GM19463 (cell line): Measurements from ENCODE around the gene ACTL6B.

Experiments
- ATAC-seq: cut with Tn5 transposase; IDR thresholded peaks from one replicate; pipeline ENCODE4 v1.9.1; 2021; ENCODE audit warnings: mild to moderate bottlenecking, moderate library complexity; ENCODE audit not compliant: unreplicated experiment

ACTL6B gene

GRCh38 chr7:100683659-100684533, 27.6 kb upstream of the ACTL6B start:
- ATAC-seq = no peak

DNA sequence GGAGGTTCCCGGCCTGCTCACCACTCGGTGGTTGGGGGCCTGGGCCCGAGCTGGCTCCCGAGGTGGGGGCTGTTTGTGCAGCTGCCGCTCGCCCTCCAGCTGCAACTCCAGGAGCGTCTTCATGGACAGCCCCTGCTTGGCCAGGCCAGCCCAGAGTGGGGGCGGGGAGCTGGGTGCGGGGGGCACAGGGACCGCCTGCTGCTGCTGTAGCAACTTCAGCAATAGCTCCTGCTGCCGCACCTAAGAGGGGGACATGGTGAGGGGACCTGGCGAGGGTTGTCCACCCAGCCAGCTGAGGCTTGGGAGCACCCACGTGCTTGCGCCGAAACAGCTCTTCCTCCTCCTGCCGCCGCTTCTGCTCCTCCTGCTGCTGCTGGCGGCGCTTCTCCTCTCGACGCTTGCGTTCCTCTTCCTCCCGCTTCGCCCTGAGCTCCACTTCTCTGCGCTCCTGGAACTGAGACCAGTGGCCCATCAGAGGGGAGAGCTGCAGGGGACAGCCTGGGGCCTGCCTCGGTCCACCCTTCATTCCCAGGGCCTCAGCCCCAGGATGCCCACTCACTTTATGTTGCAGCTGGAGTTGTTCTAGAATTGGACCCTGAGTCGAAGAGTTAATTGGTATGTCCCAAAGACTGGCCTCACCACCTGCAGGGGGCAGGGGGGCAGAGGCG, 26.9 kb upstream of the ACTL6B start:
- ATAC-seq = no peak

GRCh38 chr7:100682228-100682741, 26.0 kb upstream of the ACTL6B start:
- no peak for ATAC-seq

DNA sequence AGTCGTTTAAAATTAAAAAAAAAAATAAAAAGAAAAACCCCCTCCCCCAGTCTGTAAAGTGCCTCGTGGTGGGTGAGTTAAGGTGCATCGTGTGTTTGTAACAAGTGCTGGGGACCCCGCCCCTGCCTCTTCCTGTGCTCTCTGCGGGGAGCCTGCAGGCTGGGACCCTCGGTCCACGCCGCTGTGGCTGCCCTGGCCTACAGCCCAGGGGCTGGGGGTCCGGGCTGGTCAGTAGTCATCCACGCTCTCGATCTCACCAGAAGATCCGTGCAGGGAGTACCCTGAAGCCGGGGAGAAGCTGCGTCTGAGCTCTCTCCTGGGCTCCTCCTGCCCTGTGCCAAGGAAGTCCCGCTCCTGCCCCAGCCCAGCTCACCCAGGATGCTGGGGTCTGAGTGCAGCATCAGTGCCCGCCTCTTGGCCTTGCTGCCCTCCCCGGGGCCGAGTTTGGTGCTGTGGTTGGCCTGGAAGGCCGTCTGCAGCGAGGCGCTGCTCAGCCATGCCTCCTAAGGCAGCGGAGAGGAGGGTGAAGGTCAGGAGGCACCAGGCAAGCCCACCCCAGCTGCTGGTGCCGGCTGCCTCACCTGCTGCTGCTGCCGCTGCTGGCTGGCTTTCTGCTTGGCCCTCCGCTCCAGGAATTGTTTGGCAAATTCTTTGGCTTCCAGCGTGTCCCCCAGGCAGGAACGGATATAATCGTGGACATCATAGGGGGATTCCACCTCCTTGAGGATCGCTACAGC, 25.4 kb upstream of the ACTL6B start:
- no peak for ATAC-seq

DNA sequence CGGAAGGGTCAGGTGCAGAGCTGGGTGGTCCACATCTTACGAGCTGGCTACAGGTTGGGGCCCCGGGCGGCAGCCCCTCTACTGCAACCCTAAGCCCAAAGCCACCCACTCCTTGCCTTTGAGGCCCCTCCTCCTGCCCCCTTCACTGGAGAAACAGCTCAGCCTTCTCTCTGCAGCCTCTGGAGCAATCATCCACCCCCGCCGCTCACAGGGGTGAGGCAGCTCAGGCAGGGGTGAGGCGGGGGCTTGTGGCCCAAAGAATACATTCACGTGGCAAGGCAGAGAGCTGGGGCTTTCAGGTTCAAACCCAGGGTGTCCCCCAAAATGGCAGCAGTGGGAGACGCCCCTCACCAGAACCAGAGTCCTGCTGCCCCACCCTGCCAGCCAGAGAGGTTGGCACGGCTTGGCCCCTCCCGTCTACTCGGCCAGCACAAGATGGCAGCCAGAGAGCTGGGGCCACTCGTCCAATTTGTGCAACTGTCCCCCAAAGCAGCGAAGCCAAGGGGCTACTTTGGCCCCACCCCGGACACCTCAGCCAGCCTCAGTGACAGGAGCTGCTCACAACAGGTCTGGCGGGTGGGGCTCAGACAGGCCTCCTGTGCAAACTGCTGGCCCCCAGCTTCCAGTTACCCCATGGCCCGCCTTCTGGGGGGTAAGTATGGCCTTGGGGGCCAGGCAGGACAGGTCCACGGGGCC, 24.5 kb upstream of the ACTL6B start:
- no peak for ATAC-seq

DNA sequence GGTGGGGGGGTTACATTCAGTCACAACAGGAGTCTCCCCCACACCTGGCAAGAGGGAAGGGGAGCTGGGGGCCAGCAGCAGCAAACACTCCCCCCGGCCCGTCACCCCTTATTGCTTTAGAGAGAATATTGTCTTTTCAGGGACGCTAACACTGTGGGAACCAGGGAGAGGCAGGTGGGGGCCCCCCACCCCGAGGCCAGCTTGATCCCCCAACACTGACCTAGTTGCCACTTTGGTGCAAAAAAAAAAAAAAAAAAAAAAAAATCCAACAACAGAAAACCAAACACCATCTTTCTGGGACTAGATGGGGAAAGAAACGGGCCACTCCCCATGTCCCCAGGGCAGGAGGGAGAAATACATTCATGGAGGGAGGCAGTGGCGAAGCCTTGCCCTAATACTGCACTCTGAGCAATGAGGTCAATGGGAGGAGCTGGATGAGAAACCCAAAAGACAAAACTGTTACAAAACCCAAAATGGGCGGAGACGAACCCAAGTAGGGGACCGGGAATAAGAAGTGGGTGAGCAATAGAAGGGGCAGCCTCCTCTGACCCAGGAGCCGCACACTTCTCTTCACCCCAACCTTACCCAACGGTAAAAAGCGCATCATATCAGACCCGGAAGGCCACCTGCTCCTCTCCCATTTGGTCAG, 23.8 kb upstream of the ACTL6B start:
- ATAC-seq = no peak

GRCh38 chr7:100679129-100679926, 23.1 kb upstream of the ACTL6B start:
- ATAC-seq = no peak

DNA sequence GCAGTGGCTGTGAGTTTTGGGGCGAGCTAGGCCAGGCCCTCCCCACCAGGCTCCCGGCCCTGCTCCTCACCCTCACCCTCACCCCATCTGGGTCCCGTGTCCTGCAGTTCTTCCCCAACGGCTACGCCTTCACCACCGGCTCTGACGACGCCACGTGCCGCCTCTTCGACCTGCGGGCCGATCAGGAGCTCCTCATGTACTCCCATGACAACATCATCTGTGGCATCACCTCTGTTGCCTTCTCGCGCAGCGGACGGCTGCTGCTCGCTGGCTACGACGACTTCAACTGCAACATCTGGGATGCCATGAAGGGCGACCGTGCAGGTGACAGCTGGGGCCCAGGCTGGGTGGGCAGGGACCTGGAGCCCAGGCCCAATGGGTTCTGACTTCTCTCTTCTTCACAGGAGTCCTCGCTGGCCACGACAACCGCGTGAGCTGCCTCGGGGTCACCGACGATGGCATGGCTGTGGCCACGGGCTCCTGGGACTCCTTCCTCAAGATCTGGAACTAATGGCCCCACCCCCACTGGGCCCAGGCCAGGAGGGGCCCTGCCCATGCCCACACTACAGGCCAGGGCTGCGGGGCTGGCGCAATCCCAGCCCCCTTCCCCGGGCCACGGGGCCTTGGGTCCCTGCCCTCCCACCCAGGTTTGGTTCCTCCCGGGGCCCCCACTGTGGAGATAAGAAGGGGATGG, 22.2 kb upstream of the ACTL6B start:
- ATAC-seq = no peak

GRCh38 chr7:100677308-100678267, 21.3 kb upstream of the ACTL6B start:
- ATAC-seq = no peak

DNA sequence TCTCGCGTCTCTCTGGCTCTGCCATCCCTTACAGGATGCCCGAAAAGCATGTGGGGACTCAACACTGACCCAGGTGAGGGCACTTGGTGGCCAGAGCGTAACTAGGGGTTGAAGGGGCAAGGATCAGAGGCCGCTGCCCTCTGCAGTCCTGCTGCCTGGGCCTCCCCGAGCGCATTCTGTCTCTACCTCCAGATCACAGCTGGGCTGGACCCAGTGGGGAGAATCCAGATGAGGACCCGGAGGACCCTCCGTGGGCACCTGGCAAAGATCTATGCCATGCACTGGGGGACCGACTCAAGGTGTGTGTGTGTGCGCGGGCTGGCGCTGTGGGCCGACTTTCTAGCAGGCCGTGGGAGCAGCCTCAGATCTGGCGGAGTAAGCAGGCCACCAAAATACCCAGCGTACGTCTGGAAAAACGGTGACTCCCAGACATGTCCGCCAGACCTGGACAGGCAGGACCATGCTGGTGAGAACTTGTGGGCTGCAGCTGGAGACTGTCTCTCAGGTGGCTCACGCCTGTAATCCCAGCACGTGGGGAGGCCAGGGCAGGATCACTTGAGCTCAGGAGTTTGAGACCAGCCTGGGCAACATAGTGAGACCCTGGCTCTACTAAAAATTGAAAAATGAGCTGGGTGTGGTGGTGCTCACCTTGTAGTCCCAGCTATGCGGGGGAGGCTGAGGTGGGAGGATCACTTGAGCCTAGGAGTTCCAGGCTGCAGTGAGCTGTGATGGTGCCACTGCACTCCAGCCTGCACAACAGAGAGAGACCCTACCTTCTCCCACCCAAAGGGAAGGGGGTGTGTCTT, 20.5 kb upstream of the ACTL6B start:
- ATAC-seq = no peak

GRCh38 chr7:100675581-100676350, 19.5 kb upstream of the ACTL6B start:
- peak; percentile 28 for ATAC-seq

DNA sequence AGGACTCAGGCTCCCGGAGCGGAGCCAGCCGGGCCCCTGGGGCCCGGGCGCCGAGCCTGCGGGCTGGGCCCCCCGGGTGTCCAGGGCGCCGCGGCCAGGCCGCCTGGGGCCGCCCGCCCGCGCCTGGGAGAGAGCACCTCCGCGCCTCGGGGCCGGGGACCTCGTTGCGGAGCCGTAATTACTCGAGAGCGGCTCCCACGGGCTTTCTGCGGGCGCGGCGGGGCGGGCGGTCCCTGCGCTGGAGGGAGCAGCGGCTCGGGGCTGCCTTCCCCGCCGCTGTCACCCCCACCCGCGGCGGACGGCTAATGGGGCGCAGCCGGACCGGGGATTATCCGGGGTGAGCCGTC, 18.8 kb upstream of the ACTL6B start:
- ATAC-seq = no peak

GRCh38 chr7:100674411-100675104, 18.3 kb upstream of the ACTL6B start:
- no peak for ATAC-seq

- ATAC-seq = no peak
Measured at GRCh38 chr7:100673942-100674410, 17.7 kb upstream of the ACTL6B start.

- peak; percentile 66 for ATAC-seq
Measured at GRCh38 chr7:100673302-100673941, 17.2 kb upstream of the ACTL6B start, which contains the start of gene GNB2. Gene GNB2 (plus strand): TSS chr7:100673740. CDS start chr7:100676266, 2,526 bp downstream.
